ENCODE results near the gene VPS26C.
A peak's percentile ranks its signal among the peaks of the same experiment; 100 is the strongest.

VPS26C gene

GRCh38 chr21:37263827-37264600 is 3.1 kb downstream of the VPS26C start:
- no peak for DNase-seq

DNA sequence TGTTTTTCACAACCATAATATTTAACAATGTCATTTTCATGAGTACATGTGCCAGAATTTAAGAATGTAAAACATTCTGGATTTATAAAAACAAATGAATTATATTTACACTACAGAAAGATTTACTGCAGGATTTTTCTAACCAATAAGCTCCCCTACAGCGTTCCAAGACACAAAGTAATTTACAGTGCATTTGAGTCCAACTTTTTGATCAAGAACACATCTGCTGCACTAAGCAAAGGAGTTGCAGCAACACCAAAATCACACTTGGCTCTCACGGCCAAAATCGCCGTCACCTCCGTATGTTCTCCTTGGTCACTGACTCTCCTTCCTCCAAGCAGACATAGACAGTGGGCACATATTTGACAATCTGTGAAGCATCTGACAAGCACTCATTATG is 7.7 kb downstream of the VPS26C start:
- no peak for DNase-seq

DNA sequence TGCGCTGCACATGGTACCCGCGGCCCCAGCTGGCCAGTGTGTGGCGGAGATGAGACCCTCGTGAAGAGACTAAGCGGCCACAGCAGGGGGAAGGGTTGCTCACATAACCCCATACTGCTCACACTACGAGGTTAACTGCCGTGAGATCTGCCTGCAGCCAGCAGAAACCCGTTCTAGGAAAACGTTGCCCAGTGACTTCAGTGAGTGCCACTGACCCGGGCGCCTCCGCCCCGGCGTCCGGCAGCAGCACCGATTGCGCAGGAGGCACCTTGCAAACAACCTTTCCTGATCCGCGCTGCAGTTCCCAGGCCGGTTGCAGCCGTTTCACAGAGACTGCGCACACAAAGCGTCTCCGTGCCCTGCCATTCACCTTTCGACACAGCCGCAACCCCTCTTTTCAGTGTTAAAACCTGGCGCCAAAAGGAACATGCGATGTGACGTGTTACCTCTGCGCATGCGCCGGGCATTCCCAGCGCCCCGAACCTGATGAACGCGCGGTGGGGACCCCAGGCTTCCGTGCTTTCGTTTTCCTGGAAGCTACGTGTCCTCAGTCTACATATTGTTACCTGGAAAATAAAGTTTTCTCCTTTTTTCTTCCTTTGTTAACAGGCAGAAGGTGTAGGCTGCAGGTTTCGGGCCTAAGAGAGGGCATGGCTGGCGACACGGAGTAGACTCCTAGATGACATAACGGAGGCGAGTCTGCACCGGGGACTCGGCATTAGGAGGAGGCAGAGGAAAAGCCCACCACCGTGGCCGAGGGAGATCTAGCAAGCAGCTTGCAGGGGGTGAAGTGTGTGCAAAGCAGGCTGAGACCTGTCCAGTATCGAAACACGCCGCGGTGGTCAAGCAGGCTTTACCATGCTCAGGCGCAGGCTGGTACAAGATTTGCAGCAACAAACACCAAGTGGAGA is 8.9 kb downstream of the VPS26C start:
- peak; percentile 47 for DNase-seq

DNA sequence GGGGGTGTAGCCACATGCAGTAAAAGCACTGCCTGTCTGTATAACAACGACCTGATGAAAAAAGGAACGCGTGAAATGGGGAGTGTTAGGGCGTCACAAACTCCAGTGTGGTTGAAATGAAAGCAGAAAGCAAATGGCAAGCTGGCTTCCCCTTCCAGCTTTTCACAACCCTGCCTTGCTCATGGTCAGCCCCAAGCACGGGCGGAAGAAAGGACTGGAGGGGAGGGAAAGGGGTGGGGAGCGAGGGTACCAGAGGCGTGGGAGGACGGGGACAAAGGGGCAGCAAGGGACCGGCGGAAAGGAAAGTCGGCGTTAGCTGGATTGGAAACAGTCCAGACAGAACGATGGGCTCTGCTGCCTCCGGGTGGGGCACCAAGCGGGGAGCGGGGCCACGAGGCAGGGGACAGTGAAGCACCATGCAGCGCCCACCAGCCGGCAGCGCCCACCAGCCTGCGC is 9.6 kb downstream of the VPS26C start:
- no peak for DNase-seq

- DNase-seq, result no peak
These were observed 13.1 kb downstream of the VPS26C start for GRCh38 chr21:37253991-37254390.

DNA sequence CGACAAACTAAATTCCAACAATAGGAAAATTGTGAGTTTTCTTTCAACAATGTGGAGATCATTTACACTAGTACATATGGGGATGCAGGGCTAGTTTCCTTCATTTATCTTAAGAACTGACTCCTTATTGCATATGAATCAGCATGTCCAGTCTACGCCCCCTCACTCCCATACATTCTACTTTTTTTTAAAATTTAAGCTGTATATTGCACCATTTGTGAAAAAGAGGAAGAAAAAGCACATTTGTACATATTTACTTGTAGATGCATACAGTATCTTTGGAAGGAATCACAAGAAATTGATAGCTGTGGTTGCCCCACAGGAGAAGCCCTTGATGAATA is 15.9 kb downstream of the VPS26C start:
- DNase-seq, result no peak

- no peak for DNase-seq
These were observed 17.8 kb downstream of the VPS26C start for GRCh38 chr21:37249112-37249904.

- no peak for DNase-seq
These were observed 18.8 kb downstream of the VPS26C start for GRCh38 chr21:37248298-37248697.

DNA sequence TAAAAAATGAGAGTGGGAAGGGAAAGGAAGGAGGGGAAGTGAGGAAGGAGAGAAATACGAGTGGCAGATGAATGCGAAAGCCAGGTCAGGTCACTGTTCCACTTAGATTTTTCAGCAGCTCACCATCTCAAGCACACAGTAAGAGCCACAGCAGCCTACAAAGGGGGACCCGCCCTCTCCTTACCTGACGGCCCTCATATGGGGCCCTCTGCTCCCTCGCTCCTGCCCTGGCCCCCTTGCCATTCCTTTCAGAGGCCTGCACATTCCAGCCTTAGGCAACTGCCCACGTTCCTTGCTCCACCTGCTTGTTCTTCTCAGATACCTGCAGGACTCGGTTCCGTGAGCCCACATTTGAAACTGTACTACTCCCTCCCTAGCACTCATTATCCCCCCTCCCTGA is 22.0 kb downstream of the VPS26C start:
- DNase-seq, result no peak

- no peak for DNase-seq
These were observed 22.5 kb downstream of the VPS26C start for GRCh38 chr21:37244501-37245095.

DNA sequence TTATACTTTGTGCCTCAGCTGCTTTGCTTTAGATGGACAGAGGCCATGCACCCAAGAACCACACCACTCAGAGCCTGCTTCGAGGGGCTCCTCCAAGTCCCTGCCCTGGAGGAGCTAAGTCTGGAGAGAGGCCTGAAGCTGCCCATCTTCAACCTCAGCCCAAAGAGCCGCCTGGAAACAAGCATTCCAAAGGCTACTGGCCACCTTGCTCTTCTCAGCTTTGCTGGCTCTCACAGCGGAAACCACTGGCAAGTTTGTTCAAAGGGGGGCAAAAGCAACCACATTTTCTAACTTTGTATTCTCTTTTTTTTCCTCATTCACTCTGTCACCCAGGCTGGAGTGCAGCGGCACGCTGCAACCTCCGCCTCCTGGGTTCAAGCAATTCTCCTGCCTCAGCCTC is 23.2 kb downstream of the VPS26C start:
- DNase-seq, result no peak

DNA sequence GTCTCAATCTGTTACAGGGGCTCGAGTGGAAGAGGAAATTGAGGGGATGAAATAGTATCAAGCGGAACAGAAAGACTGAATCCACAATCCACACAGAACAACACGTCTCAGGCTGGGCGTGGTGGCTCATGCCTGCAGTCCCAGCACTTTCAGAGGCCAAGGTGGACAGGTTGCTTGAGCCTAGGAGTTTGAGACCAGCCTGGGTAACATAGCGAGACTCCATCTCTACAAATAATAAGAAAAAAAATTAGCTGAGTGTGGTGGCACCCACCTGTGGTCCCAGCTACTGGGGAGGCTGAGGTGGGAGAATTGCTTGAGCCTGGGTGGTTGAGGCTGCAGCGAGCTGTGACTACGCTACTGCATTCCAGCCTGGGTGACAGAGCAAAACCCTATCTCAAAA is 25.7 kb downstream of the VPS26C start:
- DNase-seq, result no peak

DNA sequence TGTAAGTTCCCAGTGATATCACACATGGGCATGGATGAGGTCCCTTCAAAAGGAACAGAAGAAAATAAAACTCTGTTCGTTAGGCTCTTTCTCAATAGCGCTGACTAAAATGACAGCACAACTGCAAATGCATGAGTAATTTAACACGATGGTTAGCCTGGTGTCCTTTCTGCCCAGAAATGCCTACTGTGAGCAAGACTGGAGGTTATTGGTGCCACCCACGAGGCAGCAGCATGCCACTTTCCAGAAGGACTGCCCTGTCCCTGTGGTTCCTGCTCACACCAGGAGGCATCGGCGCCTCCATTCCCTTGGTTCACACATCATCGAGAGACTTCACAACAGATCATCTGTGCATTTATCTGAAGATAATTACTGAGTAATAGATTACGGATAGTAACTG is 26.2 kb downstream of the VPS26C start:
- no peak for DNase-seq

GRCh38 chr21:37237764-37238163 is 29.4 kb downstream of the VPS26C start:
- DNase-seq, result no peak

- no peak for DNase-seq
These were observed 29.8 kb downstream of the VPS26C start for GRCh38 chr21:37237346-37237745.

- no peak for DNase-seq
These were observed 33.5 kb downstream of the VPS26C start for GRCh38 chr21:37233551-37234146.

- DNase-seq, result no peak
These were observed 34.7 kb downstream of the VPS26C start for GRCh38 chr21:37232274-37233018.

DNA sequence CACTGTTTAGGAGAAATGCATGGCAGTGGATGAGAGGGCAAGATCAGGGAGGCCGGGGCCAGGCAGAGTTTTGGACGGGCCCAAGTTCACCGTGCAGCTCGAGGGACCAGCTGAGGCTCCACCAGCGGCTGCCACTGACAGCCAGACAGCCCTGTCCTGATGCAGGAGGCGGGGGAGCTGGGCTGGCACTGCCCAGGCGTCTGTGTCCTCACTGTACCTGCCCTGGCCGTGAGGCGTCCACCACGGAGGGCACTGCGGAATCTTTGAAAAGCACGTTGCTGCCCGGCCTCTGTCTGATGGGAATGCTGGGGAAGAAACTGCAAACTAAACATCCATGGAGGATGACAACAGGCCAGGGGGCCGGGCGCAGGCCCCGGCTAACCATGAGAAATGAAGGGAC is 35.5 kb downstream of the VPS26C start:
- DNase-seq, result no peak

- no peak for DNase-seq
These were observed 35.9 kb downstream of the VPS26C start for GRCh38 chr21:37231249-37231645.

- no peak for DNase-seq
These were observed 36.4 kb downstream of the VPS26C start for GRCh38 chr21:37230632-37231248.

DNA sequence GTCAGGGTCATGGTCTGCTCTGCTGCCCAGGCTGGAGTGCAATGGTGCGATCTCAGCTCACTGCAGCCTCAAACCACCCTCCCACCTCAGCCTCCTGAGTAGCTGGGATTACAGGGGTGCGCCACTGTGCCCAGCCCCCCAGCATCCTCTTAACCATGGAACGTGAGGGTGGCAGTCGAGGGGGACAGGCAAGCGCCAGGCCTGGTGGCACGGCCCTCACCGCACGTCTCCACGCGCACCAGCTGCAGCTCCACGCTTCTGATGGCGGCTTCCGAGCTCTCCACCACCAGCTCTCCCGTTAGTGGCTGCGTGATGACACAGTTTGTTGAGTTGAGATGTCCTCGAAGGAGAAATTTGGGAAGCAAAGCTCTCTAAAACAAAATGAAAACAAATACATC is 39.1 kb downstream of the VPS26C start:
- no peak for DNase-seq

Data from GOT3 (cell line).